Loucy (cell line): ENCODE results near the gene PPP1R12B.
"Not testable (repeated sequence)": the region's sequence is repeated elsewhere in the genome, so short reads cannot be mapped to it uniquely, and the experiment has no call there.

Experiments used
- EZH2phosphoT487 ChIP-seq: fragments of 200-600 bp; IDR thresholded peaks from 2 replicates; pipeline ENCODE4 v1.6.1; 2018; ENCODE audit warnings: antibody characterized with exemption, mild to moderate bottlenecking, moderate library complexity, borderline replicate concordance
- TF ChIP-seq, protein P1 (sequence below): fragments of 200-600 bp; sonication (generic); conservative IDR thresholded peaks from 2 replicates; pipeline ENCODE4 v1.5.1; 2014; ENCODE audit warnings: mild to moderate bottlenecking, antibody characterized with exemption, low read length

GRCh38 chr1:202531812-202532616 is 183.5 kb downstream of the PPP1R12B start:
- TF ChIP-seq, protein P1, sequence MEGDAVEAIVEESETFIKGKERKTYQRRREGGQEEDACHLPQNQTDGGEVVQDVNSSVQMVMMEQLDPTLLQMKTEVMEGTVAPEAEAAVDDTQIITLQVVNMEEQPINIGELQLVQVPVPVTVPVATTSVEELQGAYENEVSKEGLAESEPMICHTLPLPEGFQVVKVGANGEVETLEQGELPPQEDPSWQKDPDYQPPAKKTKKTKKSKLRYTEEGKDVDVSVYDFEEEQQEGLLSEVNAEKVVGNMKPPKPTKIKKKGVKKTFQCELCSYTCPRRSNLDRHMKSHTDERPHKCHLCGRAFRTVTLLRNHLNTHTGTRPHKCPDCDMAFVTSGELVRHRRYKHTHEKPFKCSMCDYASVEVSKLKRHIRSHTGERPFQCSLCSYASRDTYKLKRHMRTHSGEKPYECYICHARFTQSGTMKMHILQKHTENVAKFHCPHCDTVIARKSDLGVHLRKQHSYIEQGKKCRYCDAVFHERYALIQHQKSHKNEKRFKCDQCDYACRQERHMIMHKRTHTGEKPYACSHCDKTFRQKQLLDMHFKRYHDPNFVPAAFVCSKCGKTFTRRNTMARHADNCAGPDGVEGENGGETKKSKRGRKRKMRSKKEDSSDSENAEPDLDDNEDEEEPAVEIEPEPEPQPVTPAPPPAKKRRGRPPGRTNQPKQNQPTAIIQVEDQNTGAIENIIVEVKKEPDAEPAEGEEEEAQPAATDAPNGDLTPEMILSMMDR: not testable (repeated sequence)
- not testable (repeated sequence) for TF ChIP-seq EZH2phosphoT487
